GM18520 (cell line): ENCODE results near the gene CTAG1A.
"Not testable (repeated sequence)": the region's sequence is repeated elsewhere in the genome, so short reads cannot be mapped to it uniquely, and the experiment has no call there.

Experiments used
- ATAC-seq: cut with Tn5 transposase; IDR thresholded peaks from one replicate; pipeline ENCODE4 v1.9.1; 2021; ENCODE audit not compliant: unreplicated experiment

The CTAG1A gene

DNA sequence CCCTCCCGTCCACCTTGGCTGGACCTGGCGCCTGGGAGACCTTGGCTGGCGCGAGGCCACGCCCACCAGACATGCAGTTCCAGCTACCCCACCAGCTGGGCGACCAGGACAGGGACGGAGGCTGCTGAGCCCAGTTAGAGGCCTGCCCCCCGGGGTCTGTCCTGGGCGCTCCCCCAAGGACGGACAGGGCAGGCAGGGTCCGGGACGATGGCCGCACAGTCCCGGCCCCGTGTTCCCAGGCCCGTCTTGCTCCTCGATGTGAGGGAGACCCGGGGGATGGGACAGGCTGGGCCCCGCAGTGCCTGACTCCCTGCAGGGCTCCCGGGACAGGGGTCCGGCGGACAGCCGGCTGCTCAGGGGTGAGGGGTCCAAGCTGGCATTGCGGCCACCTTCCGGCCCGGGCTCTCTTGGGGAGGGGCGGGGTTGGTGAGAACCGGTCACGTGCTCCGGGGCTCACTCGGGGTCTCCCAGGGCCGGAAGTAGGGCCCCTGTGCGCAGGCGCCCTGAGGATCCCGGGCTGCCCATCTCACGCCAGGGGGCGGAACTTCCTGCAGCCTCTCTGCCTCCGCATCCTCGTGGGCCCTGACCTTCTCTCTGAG is at the start of gene CTAG1A:
Gene CTAG1A, plus strand, starts transcription at position 549 of the 599 bp plus-strand sequence. CDS start 74 bp downstream, outside the sequence.
- not testable (repeated sequence) for ATAC-seq

DNA sequence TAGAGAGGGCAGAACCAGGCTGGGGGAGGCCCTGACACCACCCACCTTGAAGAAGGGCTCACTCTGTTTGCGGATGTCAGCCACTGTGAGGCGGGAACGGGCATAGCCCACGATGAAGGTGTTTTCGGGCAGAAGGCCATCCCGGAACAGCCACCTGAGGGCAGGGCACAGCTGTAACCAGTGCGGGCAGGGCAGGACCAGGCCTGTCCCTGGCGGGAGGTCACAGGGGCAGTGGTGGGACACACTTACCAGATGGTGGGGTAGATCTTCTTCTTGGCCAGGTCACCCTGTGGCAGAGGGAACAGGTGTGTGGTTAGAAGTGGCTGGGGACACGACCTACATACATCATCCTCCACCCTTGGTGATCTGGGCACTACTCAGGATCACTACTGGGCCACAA is 49.0 kb upstream of the CTAG1A start:
- ATAC-seq: no peak

DNA sequence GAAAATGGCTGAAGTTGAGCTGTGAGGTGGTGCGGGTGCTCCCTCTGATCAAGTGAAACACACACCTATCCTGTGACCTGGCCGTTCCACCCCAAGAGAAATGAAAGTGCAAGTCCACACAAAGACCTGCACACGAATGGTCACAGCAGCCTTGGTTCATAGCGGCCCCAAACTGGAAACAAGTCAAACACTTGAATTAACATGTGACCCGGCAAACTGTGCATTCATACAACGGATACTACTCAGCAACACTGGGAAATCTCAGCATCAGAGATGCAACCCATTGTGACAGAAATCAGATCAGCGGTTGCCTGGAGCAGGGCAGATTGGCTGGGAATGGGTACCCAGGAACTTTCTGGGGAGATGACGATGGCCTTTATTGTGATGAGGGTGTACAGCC is 45.9 kb upstream of the CTAG1A start:
- no peak for ATAC-seq

DNA sequence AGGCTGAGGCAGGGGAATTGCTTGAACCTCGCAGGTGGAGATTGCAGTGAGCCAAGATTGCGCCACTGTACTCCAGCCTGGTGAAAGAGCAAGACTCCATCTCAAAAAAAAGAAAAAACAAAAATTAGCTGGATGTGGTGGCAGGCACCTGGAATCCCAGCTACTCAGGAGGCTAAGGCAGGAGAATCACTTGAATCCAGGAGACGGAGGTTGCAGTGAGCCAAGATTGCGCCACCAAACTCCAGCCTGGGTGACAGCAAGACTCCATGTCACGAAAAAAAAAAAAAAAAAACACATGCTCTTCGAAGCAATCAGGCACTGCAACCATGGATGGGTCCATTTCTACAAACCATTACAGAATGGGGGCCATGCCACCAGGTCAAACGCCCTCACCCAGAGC is 44.6 kb upstream of the CTAG1A start:
- not testable (repeated sequence) for ATAC-seq

DNA sequence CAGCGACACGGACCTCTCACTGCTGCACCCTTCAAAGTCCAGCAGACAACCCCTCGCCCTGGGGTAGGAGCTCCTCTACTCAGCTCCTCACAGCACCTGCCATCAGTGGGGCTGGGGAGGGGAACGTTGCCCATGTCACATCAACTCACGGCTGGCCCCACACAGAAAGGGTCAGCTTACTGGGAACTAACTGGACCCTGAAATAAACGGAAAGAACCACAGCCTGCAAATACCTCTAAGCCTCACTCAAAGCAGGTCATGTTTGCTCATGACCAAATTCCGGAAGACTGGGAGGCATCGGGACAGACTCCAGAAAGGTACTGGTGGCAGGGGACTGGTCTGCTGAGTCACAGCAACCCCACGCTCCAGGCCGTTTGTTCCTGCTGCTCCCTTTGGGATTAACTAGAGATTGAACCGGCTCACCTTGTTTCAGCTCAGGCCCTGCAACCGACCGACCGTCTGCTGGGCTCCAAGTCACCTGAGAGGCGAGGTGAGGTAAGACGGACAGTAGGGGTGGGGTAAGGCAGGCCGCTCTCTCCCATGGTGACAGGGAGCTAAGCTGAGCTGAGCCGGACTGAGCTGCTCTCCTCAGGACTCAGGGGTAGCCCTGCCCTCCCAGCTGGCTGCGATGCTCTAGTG is 43.9 kb upstream of the CTAG1A start:
- no peak for ATAC-seq

DNA sequence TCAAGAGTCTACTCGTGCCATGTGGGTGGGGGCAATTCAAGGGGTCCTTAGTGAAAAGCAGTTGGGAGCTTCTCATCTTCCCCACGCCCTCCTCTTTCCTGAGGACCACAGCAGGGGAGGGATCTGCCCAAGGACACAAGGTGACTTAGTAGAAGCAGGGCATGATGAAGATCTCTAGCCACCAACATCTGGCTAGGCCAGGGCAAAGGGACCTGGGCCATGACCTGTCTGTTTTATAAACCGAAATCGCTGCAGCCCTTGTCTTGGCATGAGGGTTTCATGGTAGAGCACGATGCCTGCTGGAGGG is 43.4 kb upstream of the CTAG1A start:
- ATAC-seq: no peak

DNA sequence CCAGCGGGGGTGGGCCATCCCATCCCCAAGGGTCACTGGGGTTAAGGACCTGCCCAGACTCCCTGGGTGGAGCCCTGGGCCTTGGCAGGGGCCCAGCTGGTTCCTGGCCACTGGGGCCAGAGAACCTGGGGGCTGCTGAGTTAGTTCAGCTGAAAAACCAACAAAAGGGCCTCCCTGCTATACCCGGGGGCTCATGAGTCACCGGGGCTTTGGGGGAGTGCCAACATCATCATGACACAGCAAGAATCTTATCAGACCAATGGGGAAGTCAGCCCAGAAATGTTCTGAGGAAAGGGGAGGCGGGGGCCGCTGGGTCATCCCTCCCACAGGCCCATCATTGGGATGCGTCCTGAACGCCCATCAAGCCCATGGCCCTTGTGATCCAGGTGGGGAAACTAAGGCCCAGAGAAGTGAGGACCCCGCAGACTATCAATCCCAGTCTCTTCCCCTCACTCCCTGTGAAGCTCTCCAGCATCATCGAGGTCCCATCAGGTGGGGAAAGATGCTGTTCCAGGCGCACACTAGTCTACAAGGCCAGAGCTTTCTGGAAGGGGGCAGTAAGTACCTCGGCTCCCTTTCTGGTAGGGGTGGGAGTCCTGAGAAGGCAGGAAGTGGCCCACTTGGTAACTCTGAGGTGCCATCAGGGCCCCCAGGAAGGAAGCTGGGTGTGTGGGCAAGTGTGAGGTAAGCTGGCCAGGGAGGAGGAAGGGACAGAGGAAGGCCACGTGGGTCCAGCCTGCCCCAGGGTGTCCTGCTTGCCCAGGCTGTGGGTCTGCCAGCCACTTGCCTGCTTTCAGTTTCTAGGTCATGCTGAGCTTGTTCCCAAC is 42.8 kb upstream of the CTAG1A start:
- ATAC-seq: no peak

DNA sequence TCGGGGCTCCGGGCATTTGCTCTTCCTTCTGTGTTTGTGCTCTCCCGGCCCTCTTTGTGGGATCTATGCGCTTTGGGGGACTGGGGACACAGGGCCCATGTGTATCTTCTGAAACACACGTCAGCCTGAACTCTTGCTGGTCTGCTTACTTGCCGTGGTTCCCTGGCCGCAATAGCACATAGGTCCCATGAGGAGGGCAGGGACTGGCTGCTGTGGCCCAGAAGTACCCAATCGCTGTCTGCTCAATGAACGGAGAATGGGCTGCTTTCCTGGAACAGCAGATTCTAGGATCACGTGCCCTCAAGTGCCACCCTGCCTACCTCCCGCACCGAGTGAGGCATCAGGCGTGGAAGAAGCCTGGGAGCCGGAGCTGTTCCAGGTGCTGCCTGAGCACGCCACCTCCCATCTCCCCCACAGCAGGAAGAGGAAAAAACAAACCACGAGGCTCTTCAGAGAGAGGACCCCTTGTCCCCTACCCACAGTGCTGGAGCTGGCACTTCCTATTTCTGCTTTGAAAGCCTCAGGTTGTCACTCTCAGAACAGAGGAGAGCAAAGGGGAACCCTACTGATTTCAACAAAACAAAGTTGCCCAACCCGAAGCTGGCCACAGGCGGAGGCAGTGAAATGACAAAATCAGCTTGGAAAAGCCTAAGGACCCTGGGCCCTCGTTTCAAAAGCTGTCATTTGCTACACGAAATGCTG is 42.1 kb upstream of the CTAG1A start:
- no peak for ATAC-seq

DNA sequence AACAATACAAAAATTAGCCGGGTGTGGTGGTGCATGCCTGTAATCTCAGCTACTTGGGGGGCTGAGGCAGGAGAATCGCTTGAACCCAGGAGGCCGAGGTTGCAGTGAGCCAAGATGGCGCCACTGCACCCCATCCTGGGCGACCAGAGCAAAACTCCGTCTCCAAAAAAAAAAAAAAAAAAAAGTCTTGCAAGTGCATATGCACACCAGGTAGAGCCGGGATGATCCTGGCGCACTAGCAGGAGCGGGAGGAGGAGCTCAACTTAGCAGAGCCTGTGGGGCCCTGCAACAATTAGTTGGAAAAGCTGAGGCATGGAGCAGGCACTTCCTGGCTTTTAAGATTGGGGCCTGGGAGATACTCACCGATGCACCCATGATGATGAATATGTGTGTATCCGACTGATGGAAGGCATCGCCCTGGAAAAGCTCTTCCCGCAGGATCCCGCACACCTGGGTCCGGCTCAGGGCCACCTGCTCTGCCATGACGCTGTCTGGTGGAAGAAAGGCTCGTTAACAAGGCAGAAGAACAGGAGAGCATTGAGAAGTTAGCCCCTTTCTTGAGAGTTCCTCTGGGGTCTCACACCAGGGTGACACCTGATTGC is 39.2 kb upstream of the CTAG1A start:
- ATAC-seq: no peak

DNA sequence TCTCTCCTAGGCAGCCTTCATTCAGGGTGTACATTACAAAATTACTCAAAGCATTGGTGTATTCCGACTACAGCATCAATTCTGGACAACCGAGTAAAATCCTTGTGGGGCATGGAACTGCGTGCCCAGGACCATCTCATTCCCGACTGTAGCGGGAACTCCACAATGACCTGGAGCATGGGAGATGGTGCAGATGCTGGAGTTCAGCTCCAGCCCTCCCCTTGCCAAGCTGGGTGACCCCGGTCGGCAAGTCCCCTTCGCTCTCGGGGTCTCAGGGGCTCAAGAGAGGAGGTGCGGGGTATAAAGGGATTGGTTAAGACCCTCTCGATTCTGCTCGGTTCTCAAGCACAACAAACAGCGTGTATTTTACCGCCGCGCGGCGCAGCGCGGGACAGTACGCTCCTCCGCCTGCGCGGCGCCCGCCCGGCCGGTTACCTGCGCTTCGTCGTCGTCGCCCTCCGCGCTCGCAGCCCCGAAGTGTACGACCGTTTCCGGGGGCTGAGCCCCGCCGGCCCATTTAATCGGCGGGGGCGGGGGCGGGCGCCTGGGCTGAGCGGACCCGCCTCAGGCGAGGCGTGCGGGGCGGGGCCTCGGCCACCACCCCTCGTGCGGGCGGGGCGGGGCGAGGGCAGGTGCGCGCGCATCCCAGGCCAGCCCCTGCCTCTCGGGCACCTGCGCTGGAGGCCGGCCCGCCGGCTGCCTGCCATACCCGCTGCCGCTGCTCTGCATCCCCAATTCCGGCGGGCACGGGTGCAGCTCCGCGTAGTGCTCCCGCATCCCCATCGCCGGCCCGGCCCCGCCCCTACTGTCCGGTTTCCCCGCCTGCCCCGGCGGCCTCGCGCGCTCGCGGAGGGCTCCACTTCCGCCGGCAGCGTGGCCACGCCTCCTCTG is 38.3 kb upstream of the CTAG1A start, which contains the start of gene G6PD:
Gene G6PD, minus strand, starts transcription at position 493 of the 891 bp plus-strand sequence. CDS start 691 bp downstream, outside the sequence.
- ATAC-seq: peak; percentile 36

DNA sequence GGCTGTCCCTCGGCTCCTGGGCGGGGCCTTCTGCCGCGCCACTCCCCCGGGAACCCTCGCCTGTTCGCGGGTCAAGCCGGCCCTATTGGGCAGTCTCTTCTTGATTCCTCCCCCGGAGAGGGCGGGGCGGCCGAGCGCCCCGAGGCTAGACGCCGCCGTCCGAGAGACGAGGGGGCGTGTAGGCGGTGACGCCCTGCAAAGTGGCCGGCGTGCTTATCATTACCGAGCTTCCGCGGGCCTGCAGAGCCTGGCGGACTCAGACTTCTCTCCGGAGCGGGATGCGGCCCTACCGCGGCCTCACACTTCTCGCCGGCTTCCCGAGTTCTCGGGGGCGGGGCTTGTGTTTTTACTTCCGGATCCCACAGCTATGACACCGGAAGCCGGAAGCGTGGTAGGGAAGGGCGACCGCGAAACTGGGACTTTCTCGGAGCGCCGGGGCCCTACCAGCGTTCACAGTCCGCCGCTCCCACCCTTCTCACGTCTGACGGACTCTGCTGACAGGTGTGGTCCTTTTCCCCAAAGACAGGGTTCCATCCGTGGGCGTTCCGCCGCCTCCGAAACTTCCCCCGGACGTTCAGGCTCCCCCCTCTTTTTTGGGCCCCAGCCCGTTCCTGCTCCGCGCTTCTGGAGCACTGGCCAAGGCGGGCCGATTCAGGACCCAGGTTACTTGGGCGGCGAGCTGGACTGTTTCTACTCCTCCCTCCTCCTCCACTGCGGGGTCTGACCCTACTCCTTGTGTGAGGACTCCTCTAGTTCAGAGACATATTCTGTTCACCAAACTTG is 37.5 kb upstream of the CTAG1A start, which contains the start of gene IKBKG:
Gene IKBKG, plus strand, starts transcription at position 376 of the 783 bp plus-strand sequence. CDS start 4,383 bp downstream, outside the sequence.
- ATAC-seq: peak; percentile 69

DNA sequence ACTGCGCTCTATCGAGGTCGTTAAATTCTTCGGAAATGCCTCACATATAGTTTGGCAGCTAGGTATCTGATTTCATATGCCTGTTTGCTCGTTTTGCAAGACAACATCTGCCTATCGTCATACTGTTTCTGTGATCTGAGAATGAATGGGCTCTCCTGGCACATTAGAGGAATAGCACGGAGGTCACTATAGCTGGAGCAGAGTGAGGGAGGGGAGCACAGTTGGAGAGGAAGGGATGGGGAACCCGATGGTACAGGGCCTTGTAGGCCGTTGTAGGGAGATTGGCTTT is 37.0 kb upstream of the CTAG1A start:
- ATAC-seq: no peak

DNA sequence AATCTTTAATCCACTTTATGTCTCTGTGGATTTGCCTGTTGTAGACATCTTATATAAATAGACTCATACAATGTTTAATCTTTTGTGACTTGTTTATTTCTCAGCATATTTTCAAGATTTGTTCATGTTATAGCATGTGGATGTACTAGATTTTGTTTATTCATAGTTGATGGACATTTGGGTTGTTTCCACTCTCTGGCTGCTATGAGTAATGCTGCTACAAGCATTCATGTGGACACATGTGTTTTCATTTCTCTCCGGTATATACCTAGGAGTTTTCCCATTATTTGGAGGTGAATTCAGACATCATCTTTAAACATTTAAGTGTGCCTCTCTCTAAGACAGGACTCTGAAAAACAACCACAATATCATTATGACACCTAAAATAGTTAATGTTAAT is 35.2 kb upstream of the CTAG1A start:
- no peak for ATAC-seq

DNA sequence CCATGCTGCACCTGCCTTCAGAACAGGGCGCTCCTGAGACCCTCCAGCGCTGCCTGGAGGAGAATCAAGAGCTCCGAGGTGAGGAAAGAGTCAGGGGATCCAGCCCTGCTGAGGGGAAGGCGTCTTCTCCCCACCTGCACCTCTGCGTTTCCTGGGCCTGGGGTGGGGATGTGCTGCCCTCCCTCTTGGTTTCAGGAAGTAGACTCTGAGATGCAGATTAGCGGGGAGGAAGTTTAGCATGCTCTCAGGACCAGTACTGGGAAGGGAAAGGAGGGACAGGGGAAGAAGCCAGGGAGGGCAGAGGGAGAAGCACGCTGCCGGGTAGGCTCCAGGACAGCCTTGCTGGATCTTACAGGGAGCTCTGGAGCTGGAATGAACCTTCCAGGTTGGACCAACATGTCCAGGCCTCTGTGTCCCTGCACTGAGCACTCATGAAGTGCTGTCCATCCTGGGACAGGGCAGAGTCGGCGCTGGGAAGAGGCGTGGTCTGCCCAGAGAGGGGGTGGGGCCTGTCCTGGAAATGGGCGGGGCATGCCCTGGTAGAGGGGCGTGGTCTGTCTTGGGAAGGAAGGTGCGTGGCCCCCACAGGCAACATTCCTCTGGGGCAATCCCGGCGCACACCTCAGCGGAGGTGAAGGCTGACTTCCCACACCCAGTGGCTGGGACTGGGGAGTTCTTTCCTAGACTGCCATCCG is 32.7 kb upstream of the CTAG1A start:
- ATAC-seq: not testable (repeated sequence)

DNA sequence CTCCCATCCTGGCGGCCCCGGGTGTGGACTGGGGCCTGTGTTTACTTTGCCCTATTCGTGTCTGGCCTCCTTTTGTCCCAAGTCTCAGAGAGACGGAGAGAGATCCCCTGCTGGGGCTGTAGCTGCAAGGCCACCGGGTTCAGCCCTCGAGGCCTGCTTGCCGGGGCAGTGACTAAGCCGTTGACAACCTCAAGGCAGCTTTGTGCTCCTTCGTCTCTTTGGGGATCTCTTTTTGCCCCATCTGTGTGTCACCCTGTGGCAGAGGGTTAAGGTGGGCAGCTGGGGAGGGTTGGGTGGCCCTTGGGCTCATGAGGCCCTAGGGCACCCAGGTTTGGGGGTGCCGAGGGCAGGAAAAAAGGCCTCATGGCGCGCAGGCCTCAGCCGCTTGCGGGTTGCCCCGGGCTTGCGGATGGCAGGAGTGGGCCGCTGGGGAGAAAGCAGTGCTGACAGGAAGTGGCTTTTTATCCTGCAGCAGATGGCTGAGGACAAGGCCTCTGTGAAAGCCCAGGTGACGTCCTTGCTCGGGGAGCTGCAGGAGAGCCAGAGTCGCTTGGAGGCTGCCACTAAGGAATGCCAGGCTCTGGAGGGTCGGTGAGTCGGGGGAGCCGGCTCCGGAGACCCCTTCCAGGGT is 26.8 kb upstream of the CTAG1A start:
- ATAC-seq: not testable (repeated sequence)

DNA sequence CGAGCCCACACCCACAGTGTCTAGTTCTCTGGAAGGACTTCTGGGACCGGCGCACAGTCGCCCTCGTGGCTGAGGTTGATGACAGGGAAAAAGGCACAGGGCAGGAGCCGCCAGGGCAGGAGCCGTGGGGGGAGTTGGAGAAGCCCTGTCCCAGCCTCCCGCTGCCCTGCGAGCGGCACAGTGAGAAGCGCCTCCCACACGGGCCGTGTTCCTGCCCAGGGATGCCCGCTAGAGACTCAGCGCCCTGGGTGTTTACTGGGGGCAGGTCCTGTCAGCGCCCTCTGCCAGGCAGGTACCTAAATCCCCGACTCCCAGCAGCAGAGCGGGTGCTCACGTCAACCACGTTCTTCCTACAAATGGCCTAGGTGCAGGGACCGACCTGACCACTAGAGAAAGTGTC is 26.0 kb upstream of the CTAG1A start:
- not testable (repeated sequence) for ATAC-seq

DNA sequence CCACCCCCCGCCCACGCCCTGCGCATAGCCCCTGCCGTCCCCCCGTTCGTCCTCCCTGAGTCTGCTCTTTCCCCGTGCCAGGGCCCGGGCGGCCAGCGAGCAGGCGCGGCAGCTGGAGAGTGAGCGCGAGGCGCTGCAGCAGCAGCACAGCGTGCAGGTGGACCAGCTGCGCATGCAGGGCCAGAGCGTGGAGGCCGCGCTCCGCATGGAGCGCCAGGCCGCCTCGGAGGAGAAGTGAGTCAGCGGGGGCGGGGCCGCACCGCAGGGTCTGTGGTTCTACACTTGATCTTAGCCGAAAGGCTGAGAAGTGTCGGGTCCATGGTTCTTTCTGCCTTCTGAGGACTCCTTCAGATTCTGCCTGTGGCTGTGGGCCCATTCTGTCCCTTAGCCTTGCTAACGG is 24.6 kb upstream of the CTAG1A start:
- not testable (repeated sequence) for ATAC-seq

DNA sequence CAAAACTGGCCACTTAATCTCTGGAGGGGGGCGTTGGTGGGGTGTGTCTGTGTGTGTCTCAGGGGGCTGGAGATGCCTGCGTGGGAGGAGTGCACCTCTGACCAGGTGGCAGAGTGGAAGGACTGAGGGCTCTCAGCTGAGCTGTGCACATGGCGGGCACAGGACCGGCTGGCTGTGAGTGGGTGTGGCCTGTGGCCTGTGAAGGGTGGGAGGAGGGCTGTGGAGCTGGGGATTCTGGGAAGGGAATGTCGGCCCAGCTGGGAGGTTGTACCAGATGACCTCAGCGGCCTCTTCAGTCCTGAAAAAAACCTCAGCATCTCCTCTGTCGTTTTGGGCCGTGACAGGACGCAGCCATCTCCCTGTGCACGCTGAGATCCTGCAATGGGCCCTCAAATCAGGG is 22.6 kb upstream of the CTAG1A start:
- ATAC-seq: not testable (repeated sequence)
